Astrocyte of the cerebellum (primary cell): ENCODE measurements around the gene CASP8.

Experiments used
- DNase-seq: peaks from one replicate; pipeline ENCODE4 v3.0.0-alpha.2; 2011; ENCODE audit warnings: low read depth
- H3K4me3 ChIP-seq: 2 replicates; pipeline ENCODE4 v1.5.1; 2011; ENCODE audit warnings: mild to moderate bottlenecking, low read depth, low read length, moderate library complexity
- CTCF ChIP-seq: IDR thresholded peaks from 2 replicates; pipeline ENCODE4 v1.5.1; 2012; ENCODE audit warnings: low read length, low read depth, moderate library complexity, mild to moderate bottlenecking; ENCODE audit errors: missing control alignments
- in situ Hi-C: cut with HindIII; loops from 2 replicates; pipeline ENCODE4 v1.10.0; 2017; ENCODE audit warnings: low sequenced_read_pairs

The CASP8 gene

DNA sequence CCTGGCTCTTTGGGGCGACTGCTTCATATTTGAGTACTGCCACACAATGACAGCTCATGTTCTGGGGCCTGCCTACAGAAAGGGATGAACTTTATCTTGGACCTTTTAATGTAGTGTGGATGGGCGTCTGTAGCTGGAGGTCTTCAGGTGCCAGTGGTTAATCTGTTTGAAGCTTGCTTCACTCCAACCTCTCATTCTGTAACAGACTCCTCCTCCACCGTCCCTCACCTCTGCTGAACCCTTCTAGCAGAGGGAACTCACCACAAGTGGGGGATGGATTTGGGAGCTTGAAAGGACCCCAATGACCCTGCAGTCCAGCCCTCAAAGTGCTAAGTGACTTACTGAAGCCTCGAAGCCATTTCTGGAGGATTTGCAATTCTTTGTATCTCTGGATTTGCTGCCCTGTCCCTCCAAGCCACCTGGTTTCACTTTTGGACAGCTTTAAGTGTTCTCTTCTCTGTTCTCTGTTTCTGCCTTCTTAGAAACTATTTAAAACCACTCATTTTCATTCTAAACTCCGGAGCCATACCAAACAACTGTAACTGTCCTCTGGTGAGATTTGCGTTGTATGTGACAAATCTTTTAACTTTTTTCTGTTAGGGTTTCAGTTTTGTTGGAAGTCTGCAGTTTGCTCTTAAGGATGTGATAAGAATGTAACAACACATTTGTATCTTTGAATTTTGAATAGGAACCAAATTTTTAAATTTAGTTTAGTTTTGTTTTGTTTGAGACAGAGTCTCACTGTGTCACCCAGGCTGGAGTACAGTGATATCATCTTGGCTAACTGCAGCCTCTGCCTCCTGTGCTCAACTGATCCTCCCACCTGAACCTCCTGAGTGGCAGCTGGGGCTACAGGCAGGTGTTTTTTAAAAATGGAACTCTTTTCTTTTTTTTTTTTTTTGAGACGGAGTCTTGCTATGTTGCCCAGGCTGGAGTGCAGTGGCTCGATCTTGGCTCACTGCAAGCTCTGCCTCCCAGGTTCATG lies 37.0 kb upstream of the CASP8 start:
- no peak for TF ChIP-seq CTCF
- no peak for DNase-seq
- in situ Hi-C loops = no loop called here
- H3K4me3 ChIP-seq = no peak overlapping the region

- in situ Hi-C loops = no loop called here
- H3K4me3 ChIP-seq = no peak overlapping the region
- DNase-seq = no peak
- no peak for TF ChIP-seq CTCF
Observed at GRCh38 chr2:201228271-201228911, 31.9 kb upstream of the CASP8 start.

GRCh38 chr2:201228912-201229290 lies 31.4 kb upstream of the CASP8 start:
- H3K4me3 ChIP-seq = no peak overlapping the region
- TF ChIP-seq CTCF = no peak
- no peak for DNase-seq
- in situ Hi-C loops = no loop called here

- DNase-seq = peak; percentile 44
- in situ Hi-C loops = no loop called here
- no peak overlapping the region for H3K4me3 ChIP-seq
- peak; percentile 72 for TF ChIP-seq CTCF
Observed at GRCh38 chr2:201231781-201232466, 28.4 kb upstream of the CASP8 start.

- in situ Hi-C loops = no loop called here
- DNase-seq = no peak
- no peak for TF ChIP-seq CTCF
- H3K4me3 ChIP-seq = no peak overlapping the region
Observed at GRCh38 chr2:201232467-201232815, 27.9 kb upstream of the CASP8 start.

- in situ Hi-C loops = no loop called here
- no peak for TF ChIP-seq CTCF
- H3K4me3 ChIP-seq = no peak overlapping the region
- no peak for DNase-seq
Observed at GRCh38 chr2:201233192-201233811, 27.0 kb upstream of the CASP8 start.
